Measurements from ENCODE around the gene MIDN.

Gene MIDN

GRCh38 chr19:1232652-1233072, 15.7 kb upstream of the MIDN start:
- no peak for DNase-seq (ENCODE audit: low spot score)

- DNase-seq (ENCODE audit: low spot score): no peak
These were observed 15.2 kb upstream of the MIDN start for GRCh38 chr19:1233115-1233667.

GRCh38 chr19:1234051-1234954, 14.1 kb upstream of the MIDN start:
- no peak for DNase-seq (ENCODE audit: low spot score)

- DNase-seq (ENCODE audit: low spot score): no peak
These were observed 13.4 kb upstream of the MIDN start for GRCh38 chr19:1234955-1235380.

- DNase-seq (ENCODE audit: low spot score): no peak
These were observed 12.5 kb upstream of the MIDN start for GRCh38 chr19:1235625-1236538.

GRCh38 chr19:1236576-1236975, 11.8 kb upstream of the MIDN start:
- DNase-seq (ENCODE audit: low spot score): peak; percentile 64

- no peak for DNase-seq (ENCODE audit: low spot score)
These were observed 11.2 kb upstream of the MIDN start for GRCh38 chr19:1237027-1237659.

- DNase-seq (ENCODE audit: low spot score): no peak
These were observed 10.5 kb upstream of the MIDN start, which contains the start of gene CBARP for GRCh38 chr19:1237754-1238368. TSS of gene CBARP (minus strand) at chr19:1238005. CDS start at chr19:1236100, 1,905 bp downstream.

GRCh38 chr19:1238369-1239303, 9.7 kb upstream of the MIDN start:
- no peak for DNase-seq (ENCODE audit: low spot score)

- no peak for DNase-seq (ENCODE audit: low spot score)
These were observed 9.0 kb upstream of the MIDN start for GRCh38 chr19:1239420-1239795.

- DNase-seq (ENCODE audit: low spot score): peak; percentile 88
These were observed 8.3 kb upstream of the MIDN start for GRCh38 chr19:1239796-1240737.

- DNase-seq (ENCODE audit: low spot score): no peak
These were observed 7.5 kb upstream of the MIDN start for GRCh38 chr19:1240925-1241324.

GRCh38 chr19:1241417-1242095, 6.8 kb upstream of the MIDN start, which contains the start of gene ATP5F1D:
TSS of gene ATP5F1D (plus strand) at chr19:1241751. CDS start at chr19:1241851, 100 bp downstream.
- DNase-seq (ENCODE audit: low spot score): peak; percentile 93

GRCh38 chr19:1243768-1244692, 4.4 kb upstream of the MIDN start:
- peak; percentile 81 for DNase-seq (ENCODE audit: low spot score)

GRCh38 chr19:1244693-1245451, 3.5 kb upstream of the MIDN start:
- no peak for DNase-seq (ENCODE audit: low spot score)
